A673 (cell line): ENCODE data around the gene ANKLE2.

Experiments used
- CTCF ChIP-seq: fragments of 300-800, 200-600 bp; sonication (generic); conservative IDR thresholded peaks from 2 replicates; pipeline ENCODE4 v1.5.1; 2017; ENCODE audit warnings: low read depth, mild to moderate bottlenecking, antibody characterized with exemption, low read length, moderate library complexity, mixed read lengths
- EZH2 ChIP-seq: fragments of 200-600 bp; sonication (generic); IDR thresholded peaks from 2 replicates; pipeline ENCODE4 v1.6.1; 2017; ENCODE audit warnings: borderline replicate concordance, low read depth, mild to moderate bottlenecking, mixed read lengths, antibody characterized with exemption, low read length; ENCODE audit not compliant: poor library complexity, severe bottlenecking

- TF ChIP-seq CTCF: no peak
- TF ChIP-seq EZH2: no peak
Measured at GRCh38 chr12:132677492-132677891, 84.1 kb downstream of the ANKLE2 start.
